ENCODE data around the gene ASB2.

ASB2 gene

DNA sequence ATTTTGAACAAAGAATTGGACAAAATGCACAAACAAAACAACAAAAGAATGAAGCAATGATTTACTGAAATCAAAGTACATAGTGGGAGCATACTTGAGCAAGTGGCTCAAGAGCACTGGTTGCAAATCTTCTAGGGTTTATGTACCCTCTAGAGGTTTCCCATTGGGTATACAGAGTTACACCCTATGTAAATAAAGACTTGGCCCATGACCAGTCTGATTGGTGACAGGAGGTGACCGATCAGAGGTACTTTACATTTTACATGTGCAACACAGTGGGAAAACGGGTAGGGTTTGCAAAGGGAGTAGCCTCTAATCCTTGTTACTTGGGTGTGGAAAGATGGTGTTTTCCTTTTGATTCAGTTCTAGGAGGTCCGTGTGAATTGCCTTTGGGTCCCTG, 59.9 kb downstream of the ASB2 start (continued):
- TF ChIP-seq ZNF777 (tag by site-specific recombination; IDR thresholded peaks at IDR 0.05; ENCODE audit: borderline replicate concordance) = no peak
- TF ChIP-seq, protein P1, sequence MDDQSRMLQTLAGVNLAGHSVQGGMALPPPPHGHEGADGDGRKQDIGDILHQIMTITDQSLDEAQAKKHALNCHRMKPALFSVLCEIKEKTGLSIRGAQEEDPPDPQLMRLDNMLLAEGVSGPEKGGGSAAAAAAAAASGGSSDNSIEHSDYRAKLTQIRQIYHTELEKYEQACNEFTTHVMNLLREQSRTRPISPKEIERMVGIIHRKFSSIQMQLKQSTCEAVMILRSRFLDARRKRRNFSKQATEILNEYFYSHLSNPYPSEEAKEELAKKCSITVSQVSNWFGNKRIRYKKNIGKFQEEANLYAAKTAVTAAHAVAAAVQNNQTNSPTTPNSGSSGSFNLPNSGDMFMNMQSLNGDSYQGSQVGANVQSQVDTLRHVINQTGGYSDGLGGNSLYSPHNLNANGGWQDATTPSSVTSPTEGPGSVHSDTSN (CRISPR knock-in tag; IDR thresholded peaks at IDR 0.05) = no peak
- TF ChIP-seq KLF9 (tag by site-specific recombination; IDR thresholded peaks at IDR 0.05; ENCODE audit: low read depth) = no peak
- TF ChIP-seq OSR2 (tag by site-specific recombination; IDR thresholded peaks at IDR 0.05) = no peak
- TF ChIP-seq REPIN1 (tag by site-specific recombination; IDR thresholded peaks at IDR 0.05; ENCODE audit: low read depth) = no peak
- no peak for TF ChIP-seq ZNF544 (tag by site-specific recombination; IDR thresholded peaks at IDR 0.05)

DNA sequence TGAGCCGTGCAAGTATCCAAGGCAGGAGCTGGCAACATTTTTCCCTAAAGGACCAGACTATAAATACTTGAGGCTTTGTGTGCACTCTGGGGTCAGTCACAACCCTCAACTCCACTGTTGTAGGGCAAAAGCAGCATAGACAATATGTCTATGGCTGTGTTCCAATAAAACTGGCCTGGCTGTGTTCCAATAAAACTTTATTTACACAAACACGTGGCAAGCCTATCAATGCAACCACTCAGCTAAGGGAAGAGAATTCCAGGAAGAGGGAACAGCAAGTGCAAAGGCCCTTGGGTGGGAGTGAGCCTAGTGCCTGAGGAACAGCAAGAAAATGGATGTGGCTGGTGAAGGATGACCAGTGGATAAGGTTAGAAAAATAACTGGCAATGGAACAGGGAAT, 60.6 kb downstream of the ASB2 start:
- Histone ChIP-seq H3K4me3 (ENCODE audit: low read depth, low read length) (no peak overlapping the region), H3K36me3 (ENCODE audit: control insufficient read depth in 2 of 2, insufficient read depth in 1 of 2, low read length in 2 of 2) (no peaks in the 10 kb centered on the region), H3K4me1 (ENCODE audit: control insufficient read depth, insufficient read depth, low read length) (no peaks in the 10 kb centered on the region), H3K27ac (ENCODE audit: extremely low read depth, low read depth, low read length) (no peak overlapping the region), H3K9me3 (ENCODE audit: control insufficient read depth, insufficient read depth, low read depth, low read length) (no peaks in the 10 kb centered on the region)
- ChIA-PET POLR2A (no interaction called here), CTCF (interaction anchor here (0.5 to 1.2 kb wide), 2 partner anchors 12 to 221 kb away, joined by 3 read pairs; no protein-coding TSS in a partner anchor)
- TF ChIP-seq ZNF621 (tag by site-specific recombination; IDR thresholded peaks at IDR 0.05) (no peak), ZNF623 (tag by site-specific recombination; IDR thresholded peaks at IDR 0.05) (peak; percentile 20; the same call in 1 of the 2 replicates)

DNA sequence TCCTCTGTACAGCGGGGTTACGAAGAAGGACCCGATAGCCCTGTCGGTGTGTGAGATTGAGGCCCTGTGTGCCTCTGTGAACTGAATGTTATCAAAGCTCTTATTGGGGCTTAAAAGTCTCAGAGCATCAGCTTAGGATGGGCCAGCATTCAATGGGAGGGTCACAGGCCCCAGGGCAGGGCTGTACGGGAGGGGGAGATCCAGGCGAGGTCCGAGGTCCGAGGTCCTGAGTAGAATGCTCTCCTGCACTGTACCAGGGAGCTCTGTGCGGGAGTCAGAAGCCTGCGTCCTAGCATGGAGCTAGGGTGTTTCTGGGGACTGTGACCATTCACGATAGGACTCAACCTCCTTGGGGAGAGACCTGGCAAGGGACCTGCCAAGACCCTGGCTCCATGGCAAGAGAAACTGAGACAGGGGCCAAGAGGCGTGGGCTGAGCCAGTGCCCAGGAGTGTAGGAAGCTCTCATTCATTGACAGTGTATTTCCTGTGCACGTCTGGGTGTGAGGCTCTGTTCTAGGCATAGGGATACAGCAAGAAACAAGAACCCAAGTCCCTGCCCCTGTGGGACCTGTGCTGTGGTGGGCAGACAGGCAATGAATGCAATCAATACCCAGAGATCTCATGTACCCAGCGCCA, 61.2 kb downstream of the ASB2 start:
- TF ChIP-seq ZIC2 (tag by site-specific recombination; IDR thresholded peaks at IDR 0.05) = no peak
- TF ChIP-seq GFI1B (tag by site-specific recombination; IDR thresholded peaks at IDR 0.05) = no peak
- TF ChIP-seq ZBTB17 (tag by site-specific recombination; IDR thresholded peaks at IDR 0.05) = no peak
- no peak for TF ChIP-seq TCF7L2 (IDR thresholded peaks at IDR 0.05; ENCODE audit: borderline replicate concordance, low read depth, low read length)
- no peak for TF ChIP-seq ZBTB1 (tag by site-specific recombination; IDR thresholded peaks at IDR 0.05)
- TF ChIP-seq ZNF350 (tag by site-specific recombination; IDR thresholded peaks at IDR 0.05) = no peak
- TF ChIP-seq ZNF610 (tag by site-specific recombination; IDR thresholded peaks at IDR 0.05; ENCODE audit: borderline replicate concordance) = no peak
- TF ChIP-seq, protein P2, sequence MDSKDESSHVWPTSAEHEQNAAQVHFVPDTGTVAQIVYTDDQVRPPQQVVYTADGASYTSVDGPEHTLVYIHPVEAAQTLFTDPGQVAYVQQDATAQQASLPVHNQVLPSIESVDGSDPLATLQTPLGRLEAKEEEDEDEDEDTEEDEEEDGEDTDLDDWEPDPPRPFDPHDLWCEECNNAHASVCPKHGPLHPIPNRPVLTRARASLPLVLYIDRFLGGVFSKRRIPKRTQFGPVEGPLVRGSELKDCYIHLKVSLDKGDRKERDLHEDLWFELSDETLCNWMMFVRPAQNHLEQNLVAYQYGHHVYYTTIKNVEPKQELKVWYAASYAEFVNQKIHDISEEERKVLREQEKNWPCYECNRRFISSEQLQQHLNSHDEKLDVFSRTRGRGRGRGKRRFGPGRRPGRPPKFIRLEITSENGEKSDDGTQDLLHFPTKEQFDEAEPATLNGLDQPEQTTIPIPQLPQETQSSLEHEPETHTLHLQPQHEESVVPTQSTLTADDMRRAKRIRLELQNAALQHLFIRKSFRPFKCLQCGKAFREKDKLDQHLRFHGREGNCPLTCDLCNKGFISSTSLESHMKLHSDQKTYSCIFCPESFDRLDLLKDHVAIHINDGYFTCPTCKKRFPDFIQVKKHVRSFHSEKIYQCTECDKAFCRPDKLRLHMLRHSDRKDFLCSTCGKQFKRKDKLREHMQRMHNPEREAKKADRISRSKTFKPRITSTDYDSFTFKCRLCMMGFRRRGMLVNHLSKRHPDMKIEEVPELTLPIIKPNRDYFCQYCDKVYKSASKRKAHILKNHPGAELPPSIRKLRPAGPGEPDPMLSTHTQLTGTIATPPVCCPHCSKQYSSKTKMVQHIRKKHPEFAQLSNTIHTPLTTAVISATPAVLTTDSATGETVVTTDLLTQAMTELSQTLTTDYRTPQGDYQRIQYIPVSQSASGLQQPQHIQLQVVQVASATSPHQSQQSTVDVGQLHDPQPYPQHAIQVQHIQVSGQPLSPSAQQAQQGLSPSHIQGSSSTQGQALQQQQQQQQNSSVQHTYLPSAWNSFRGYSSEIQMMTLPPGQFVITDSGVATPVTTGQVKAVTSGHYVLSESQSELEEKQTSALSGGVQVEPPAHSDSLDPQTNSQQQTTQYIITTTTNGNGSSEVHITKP (tag by site-specific recombination; IDR thresholded peaks at IDR 0.05) = no peak
- TF ChIP-seq ZNF138 (tag by site-specific recombination; IDR thresholded peaks at IDR 0.05; ENCODE audit: borderline replicate concordance) = no peak
- TF ChIP-seq ZNF510 (tag by site-specific recombination; IDR thresholded peaks at IDR 0.05; ENCODE audit: insufficient replicate concordance) = no peak
- TF ChIP-seq ZNF202 (tag by site-specific recombination; IDR thresholded peaks at IDR 0.05; ENCODE audit: borderline replicate concordance) = no peak
- TF ChIP-seq ZNF394 (tag by site-specific recombination; IDR thresholded peaks at IDR 0.05; ENCODE audit: borderline replicate concordance) = no peak
- H3K4me3 ChIP-seq (ENCODE audit: low read depth, low read length) = no peak overlapping the region
- CTCF ChIA-PET = interaction anchor here (0.5 to 1.2 kb wide), 2 partner anchors 12 to 221 kb away, joined by 3 read pairs; no protein-coding TSS in a partner anchor

More for the DNA sequence above, 61.2 kb downstream of the ASB2 start:
- Histone ChIP-seq H3K4me1 (ENCODE audit: control insufficient read depth, insufficient read depth, low read length) (no peaks in the 10 kb centered on the region), H3K9me3 (ENCODE audit: control insufficient read depth, insufficient read depth, low read depth, low read length) (no peaks in the 10 kb centered on the region), H3K27ac (ENCODE audit: extremely low read depth, low read depth, low read length) (no peak overlapping the region), H3K36me3 (ENCODE audit: control insufficient read depth in 2 of 2, insufficient read depth in 1 of 2, low read length in 2 of 2) (no peaks in the 10 kb centered on the region)
- POLR2A ChIA-PET = no interaction called here

Data from HEK293 (cell line).